ENCODE measurements around the gene IGSF21. TPM values are rescaled to one million over a fixed set of nuclear protein-coding genes. Genes with fewer than 3 reads are reported as not detected.

The IGSF21 gene
- total RNA-seq, 1 donor from 2014 or later = 0.94 TPM

DNA sequence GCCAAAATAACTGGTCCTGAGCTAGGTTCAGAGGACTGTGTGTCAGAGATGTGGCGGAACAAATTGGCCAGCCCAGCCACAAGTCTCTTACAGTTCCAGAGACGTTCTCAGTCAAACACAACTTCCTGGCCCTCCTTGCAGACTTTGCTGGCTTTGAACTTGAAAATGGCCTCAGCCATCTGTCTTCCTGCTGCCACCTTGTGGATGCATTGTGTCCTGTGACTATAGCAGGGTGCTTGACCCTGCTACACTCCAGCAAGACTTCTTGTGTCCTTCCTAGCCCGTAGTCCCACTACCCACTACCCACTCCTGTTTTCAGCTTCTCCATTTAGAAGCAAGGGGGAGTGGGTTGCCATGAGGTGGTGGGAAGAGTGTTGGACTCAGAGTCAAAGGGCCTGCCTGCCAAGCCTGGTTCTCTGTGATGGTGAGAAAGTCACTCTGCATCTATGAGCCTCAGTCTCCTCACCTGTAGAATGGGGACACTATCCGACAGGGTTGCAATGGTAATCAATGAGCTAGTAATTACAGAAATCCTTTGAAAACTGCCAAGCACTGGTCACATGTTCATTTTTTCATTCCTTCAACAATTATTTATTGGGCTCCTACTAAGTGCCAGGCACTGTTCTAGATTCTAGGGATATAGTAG is 109.9 kb downstream of the IGSF21 start:
- DNase-seq (ENCODE audit: extremely low spot score, unreplicated experiment) = no peak
- TF ChIP-seq, protein P1, sequence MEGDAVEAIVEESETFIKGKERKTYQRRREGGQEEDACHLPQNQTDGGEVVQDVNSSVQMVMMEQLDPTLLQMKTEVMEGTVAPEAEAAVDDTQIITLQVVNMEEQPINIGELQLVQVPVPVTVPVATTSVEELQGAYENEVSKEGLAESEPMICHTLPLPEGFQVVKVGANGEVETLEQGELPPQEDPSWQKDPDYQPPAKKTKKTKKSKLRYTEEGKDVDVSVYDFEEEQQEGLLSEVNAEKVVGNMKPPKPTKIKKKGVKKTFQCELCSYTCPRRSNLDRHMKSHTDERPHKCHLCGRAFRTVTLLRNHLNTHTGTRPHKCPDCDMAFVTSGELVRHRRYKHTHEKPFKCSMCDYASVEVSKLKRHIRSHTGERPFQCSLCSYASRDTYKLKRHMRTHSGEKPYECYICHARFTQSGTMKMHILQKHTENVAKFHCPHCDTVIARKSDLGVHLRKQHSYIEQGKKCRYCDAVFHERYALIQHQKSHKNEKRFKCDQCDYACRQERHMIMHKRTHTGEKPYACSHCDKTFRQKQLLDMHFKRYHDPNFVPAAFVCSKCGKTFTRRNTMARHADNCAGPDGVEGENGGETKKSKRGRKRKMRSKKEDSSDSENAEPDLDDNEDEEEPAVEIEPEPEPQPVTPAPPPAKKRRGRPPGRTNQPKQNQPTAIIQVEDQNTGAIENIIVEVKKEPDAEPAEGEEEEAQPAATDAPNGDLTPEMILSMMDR (conservative IDR thresholded peaks at IDR 0.05) = peak; percentile 65
- Mint-ChIP-seq H3K4me1 (ENCODE audit: unreplicated experiment) (no peaks in the 10 kb centered on the region), H3K27ac (no peak overlapping the region), H3K9me3 (peaks cover 10% of the 10 kb centered on the region), H3K36me3 (no peaks in the 10 kb centered on the region), H3K4me3 (no peak overlapping the region), H3K27me3 (peaks cover 50% of the 10 kb centered on the region)

DNA sequence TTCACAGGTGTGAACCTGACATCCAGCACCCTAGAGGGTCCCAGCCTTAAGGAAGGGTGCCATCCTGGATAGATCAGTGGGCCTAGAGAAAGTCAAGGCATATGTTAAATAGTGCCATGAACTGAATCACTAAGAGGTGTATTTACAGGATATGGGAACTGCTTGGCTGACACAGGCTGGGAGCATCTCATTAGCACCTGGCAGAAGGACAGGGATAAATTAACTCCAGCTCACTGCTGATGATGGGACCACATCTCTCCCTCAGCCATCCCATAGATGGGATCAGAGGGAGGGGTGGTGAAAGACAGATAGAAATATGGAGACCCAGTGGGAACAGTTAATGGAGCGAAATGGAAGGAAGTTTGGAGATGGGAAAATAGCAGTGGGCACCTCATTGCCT is 122.0 kb downstream of the IGSF21 start:
- Mint-ChIP-seq H3K9me3 (no peaks in the 10 kb centered on the region), H3K4me1 (ENCODE audit: unreplicated experiment) (no peaks in the 10 kb centered on the region), H3K27ac (no peak overlapping the region), H3K36me3 (no peaks in the 10 kb centered on the region), H3K27me3 (peaks cover 39% of the 10 kb centered on the region), H3K4me3 (no peak overlapping the region)
- TF ChIP-seq, protein P1 (conservative IDR thresholded peaks at IDR 0.05) = no peak
- DNase-seq (ENCODE audit: extremely low spot score, unreplicated experiment) = no peak

DNA sequence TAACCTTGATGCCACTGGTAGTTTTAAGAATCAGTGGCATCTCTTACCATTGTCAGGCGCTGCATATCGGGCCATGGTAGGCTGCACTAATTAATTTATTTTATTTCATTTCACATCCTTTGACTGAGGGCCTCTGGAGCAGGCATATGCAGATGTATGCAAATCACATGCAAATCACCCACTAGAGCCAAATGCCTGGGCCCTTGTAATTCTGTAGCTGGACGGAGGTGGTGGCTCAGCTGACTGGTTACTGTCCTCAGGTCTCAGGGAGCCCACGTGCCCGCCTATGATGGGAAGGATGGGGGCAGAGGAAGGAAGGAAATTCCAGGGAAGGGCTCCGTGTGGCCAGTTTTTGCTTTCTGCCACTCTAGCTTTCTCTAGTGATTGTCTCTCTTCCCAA is 122.7 kb downstream of the IGSF21 start:
- Mint-ChIP-seq H3K9me3 (no peaks in the 10 kb centered on the region), H3K27ac (no peak overlapping the region), H3K27me3 (peaks cover 42% of the 10 kb centered on the region), H3K36me3 (no peaks in the 10 kb centered on the region), H3K4me1 (ENCODE audit: unreplicated experiment) (no peaks in the 10 kb centered on the region), H3K4me3 (no peak overlapping the region)
- DNase-seq (ENCODE audit: extremely low spot score, unreplicated experiment) = no peak
- TF ChIP-seq, protein P1 (conservative IDR thresholded peaks at IDR 0.05) = no peak

DNA sequence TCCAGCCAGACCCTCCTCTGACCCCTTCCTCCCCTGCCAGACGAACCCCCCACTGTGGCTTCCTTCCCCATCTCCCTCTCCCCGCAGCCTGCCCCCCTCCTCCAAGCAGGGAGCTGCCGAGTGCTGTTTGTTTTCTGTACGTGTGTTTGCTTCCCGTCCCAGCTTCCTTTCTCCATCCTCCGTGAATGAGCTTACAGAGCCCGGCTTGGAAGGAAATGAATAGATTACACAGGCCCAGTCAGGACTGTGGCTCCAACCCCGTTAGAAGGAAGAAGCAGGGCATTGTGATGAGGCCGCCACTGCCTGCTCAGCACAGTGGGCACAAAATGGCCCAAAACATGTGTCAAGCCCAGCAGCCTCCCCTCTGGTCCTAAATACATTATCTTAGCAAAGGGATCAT is 123.2 kb downstream of the IGSF21 start:
- TF ChIP-seq, protein P1 (conservative IDR thresholded peaks at IDR 0.05) = no peak
- DNase-seq (ENCODE audit: extremely low spot score, unreplicated experiment) = no peak
- no peak overlapping the region for H3K4me3 Mint-ChIP-seq
- no peaks in the 10 kb centered on the region for H3K4me1 Mint-ChIP-seq (ENCODE audit: unreplicated experiment)
- no peaks in the 10 kb centered on the region for H3K36me3 Mint-ChIP-seq
- no peaks in the 10 kb centered on the region for H3K9me3 Mint-ChIP-seq
- H3K27ac Mint-ChIP-seq = no peak overlapping the region
- peaks cover 44% of the 10 kb centered on the region for H3K27me3 Mint-ChIP-seq

DNA sequence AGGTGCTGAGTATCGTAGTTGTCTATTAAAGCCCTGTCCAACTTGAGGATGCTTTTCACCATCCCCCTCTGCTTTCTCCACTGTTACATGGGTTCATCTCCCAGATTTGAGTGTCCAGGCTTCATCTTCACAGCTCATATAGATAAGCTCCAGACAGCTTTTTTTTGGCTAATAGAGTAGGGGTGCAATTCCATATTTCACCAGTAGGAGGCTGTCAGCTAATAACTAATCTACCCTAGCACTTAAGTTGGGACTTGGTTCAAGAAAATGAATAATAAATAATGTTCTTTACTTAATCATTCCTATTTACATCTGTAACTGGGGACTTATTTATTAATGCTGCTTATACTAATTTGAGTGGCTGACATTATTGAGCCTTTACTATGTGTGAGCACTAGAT is 124.5 kb downstream of the IGSF21 start:
- no peaks in the 10 kb centered on the region for H3K4me1 Mint-ChIP-seq (ENCODE audit: unreplicated experiment)
- no peak overlapping the region for H3K4me3 Mint-ChIP-seq
- H3K27me3 Mint-ChIP-seq = peaks cover 54% of the 10 kb centered on the region
- no peak for DNase-seq (ENCODE audit: extremely low spot score, unreplicated experiment)
- H3K27ac Mint-ChIP-seq = no peak overlapping the region
- TF ChIP-seq, protein P1 (conservative IDR thresholded peaks at IDR 0.05) = peak; percentile 67
- H3K36me3 Mint-ChIP-seq = no peaks in the 10 kb centered on the region
- no peaks in the 10 kb centered on the region for H3K9me3 Mint-ChIP-seq
